Gastroesophageal sphincter (tissue), 4 donors: ENCODE data around the gene OGFR. TPM values are rescaled to one million over a fixed set of nuclear protein-coding genes. Genes with fewer than 3 reads are reported as not detected.

Experiments
- ATAC-seq: fragments of 150-250 bp; one replicate; pipeline ENCODE4 v1.9.1; 2016; ENCODE audit warnings: mild to moderate bottlenecking, moderate library complexity
- H3K27ac ChIP-seq, 4 donors: fragments of 200-600 bp; sonication (generic) in 3 of 4; 1 replicate in 3 of 4; 2 replicates in 1 of 4; pipeline ENCODE4 v1.5.1; 2016 to 2019
- H3K27me3 ChIP-seq: fragments of 200-600 bp; sonication (generic); one replicate; pipeline ENCODE4 v1.5.1; 2019
- H3K36me3 ChIP-seq, 2 donors: fragments of 200-600 bp; sonication (generic); one replicate each; pipeline ENCODE4 v1.5.1; 2019; ENCODE audit warnings: control low read depth in 1 of 2
- H3K4me1 ChIP-seq, 3 donors: fragments of 200-600 bp; sonication (generic); 1 replicate in 2 of 3; 2 replicates in 1 of 3; pipeline ENCODE4 v1.5.1; 2016 to 2019; ENCODE audit warnings: control low read depth in 2 of 3
- H3K4me3 ChIP-seq, 2 donors: fragments of 200-600 bp; sonication (generic); one replicate each; pipeline ENCODE4 v1.5.1; 2019; ENCODE audit warnings: mild to moderate bottlenecking in 1 of 2, moderate library complexity in 1 of 2
- H3K9me3 ChIP-seq, 3 donors: fragments of 200-600 bp; sonication (generic); one replicate each; pipeline ENCODE4 v1.5.1; 2017 to 2019; ENCODE audit warnings: control low read depth in 2 of 3
- EP300 ChIP-seq: sonication (generic); formaldehyde crosslinking; IDR thresholded peaks from one replicate; pipeline ENCODE4 v1.6.1; 2017; ENCODE audit warnings: antibody characterized with exemption, mild to moderate bottlenecking
- POLR2A ChIP-seq, 2 donors: fragments of 450-650 bp; IDR thresholded peaks; one replicate each; pipeline ENCODE4 v1.6.1; 2017; ENCODE audit warnings: antibody characterized with exemption in 2 of 2, mild to moderate bottlenecking in 2 of 2, moderate library complexity in 1 of 2
- POLR2AphosphoS5 ChIP-seq: sonication (generic); formaldehyde crosslinking; IDR thresholded peaks from one replicate; pipeline ENCODE4 v1.6.1; 2017; ENCODE audit warnings: antibody characterized with exemption
- WGBS, 2 donors: methylation state at CpG; one replicate each; pipeline ENCODE4 v1.1.5; 2018; ENCODE audit warnings: low coverage in 1 of 2; 5-methylcytosine and 5-hydroxymethylcytosine counted together
- total RNA-seq, 4 donors: library from RNA; depleted of rRNA; stranded (reverse); fragments of >200 nt; gene quantifications; one replicate each; pipeline ENCODE4 v1.1.0, GENCODE V29; 2016
- TF ChIP-seq, protein P1 (sequence below), 4 experiments: fragments of 200-600 bp in 2 of 4; fragments of 450-650 bp in 2 of 4; sonication (generic) in 1 of 4; IDR thresholded peaks; one replicate each; pipeline ENCODE4 v1.5.1; 2017 to 2019; ENCODE audit warnings: antibody characterized with exemption in 4 of 4, mild to moderate bottlenecking in 2 of 4, moderate library complexity in 2 of 4

The OGFR gene
- total RNA-seq, 4 donors from 2014 or later, result 55.1 to 61.0 (median 58.9) TPM

- Histone ChIP-seq H3K9me3 (peaks cover 0 to 6% (median 0%) of the 10 kb centered on the region in 3 donors), H3K27me3 (peaks cover 30% of the 10 kb centered on the region), H3K36me3 (no peaks in the 10 kb centered on the region), H3K4me1 (peaks cover 0 to 24% (median 10%) of the 10 kb centered on the region in 3 donors), H3K27ac (no peak overlapping the region), H3K4me3 (no peak overlapping the region)
- WGBS, 2 donors, result no CpG with 5 or more reads among the region's 22 CpGs
- ATAC-seq, result no peak
- TF ChIP-seq EP300 (no peak), POLR2AphosphoS5 (no peak), POLR2A (IDR thresholded peaks at IDR 0.05) (no peak)
- TF ChIP-seq, protein P1, sequence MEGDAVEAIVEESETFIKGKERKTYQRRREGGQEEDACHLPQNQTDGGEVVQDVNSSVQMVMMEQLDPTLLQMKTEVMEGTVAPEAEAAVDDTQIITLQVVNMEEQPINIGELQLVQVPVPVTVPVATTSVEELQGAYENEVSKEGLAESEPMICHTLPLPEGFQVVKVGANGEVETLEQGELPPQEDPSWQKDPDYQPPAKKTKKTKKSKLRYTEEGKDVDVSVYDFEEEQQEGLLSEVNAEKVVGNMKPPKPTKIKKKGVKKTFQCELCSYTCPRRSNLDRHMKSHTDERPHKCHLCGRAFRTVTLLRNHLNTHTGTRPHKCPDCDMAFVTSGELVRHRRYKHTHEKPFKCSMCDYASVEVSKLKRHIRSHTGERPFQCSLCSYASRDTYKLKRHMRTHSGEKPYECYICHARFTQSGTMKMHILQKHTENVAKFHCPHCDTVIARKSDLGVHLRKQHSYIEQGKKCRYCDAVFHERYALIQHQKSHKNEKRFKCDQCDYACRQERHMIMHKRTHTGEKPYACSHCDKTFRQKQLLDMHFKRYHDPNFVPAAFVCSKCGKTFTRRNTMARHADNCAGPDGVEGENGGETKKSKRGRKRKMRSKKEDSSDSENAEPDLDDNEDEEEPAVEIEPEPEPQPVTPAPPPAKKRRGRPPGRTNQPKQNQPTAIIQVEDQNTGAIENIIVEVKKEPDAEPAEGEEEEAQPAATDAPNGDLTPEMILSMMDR (IDR thresholded peaks at IDR 0.05), result no peak
Measured at GRCh38 chr20:62762376-62762775, 42.3 kb upstream of the OGFR start.

DNA sequence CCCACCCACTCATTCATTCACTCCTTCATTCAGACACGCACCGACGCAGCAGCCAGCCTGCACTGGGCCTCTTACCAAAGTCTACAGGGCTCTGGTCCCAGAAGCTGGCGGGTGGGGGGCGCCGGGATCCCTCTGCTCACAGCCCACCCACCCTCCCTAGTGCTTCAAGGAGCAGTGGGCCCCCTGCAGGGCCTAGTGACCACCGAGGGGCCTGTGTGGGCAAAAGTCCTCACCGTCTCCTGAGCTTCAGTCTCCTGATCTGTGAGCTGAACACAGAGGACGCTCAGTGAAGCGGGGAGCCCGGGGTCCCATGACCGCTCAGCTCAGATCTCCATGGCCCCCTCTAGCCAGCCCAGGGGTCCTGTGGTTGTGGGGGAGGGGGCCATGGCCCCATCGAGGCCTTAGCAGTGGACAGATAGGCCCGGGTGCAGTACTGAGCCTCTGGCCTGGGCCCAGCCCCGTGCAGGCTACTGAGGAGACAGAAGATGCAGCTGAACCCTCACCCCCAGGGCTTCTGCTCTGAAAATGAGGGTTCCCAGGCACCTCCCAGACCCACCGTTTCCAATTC lies 41.8 kb upstream of the OGFR start:
- Histone ChIP-seq H3K27me3 (peaks cover 33% of the 10 kb centered on the region), H3K36me3 (no peaks in the 10 kb centered on the region), H3K4me3 (no peak overlapping the region), H3K4me1 (peaks cover 0 to 24% (median 10%) of the 10 kb centered on the region in 3 donors), H3K9me3 (peaks cover 0 to 1% (median 0%) of the 10 kb centered on the region in 3 donors), H3K27ac (no peak overlapping the region)
- 100% methylated on average over 1 of the region's 16 CpGs; no CpG with 5 or more reads in 1 of the 2 donors for WGBS, 2 donors
- TF ChIP-seq EP300 (no peak), POLR2AphosphoS5 (no peak), POLR2A (IDR thresholded peaks at IDR 0.05) (no peak)
- TF ChIP-seq, protein P1 (IDR thresholded peaks at IDR 0.05), result no peak
- no peak for ATAC-seq

- TF ChIP-seq, protein P1 (IDR thresholded peaks at IDR 0.05), result no peak
- TF ChIP-seq POLR2AphosphoS5, result no peak
- TF ChIP-seq POLR2A (IDR thresholded peaks at IDR 0.05), result no peak
- no peak for TF ChIP-seq EP300
- Histone ChIP-seq H3K27ac (no peak overlapping the region), H3K4me1 (peaks cover 0 to 29% (median 10%) of the 10 kb centered on the region in 3 donors), H3K36me3 (no peaks in the 10 kb centered on the region), H3K9me3 (no peaks in the 10 kb centered on the region), H3K27me3 (peaks cover 38% of the 10 kb centered on the region), H3K4me3 (no peak overlapping the region)
- 83 to 100% methylated on average over 1 to 2 of the region's 4 CpGs for WGBS, 2 donors
- ATAC-seq, result no peak
Measured at GRCh38 chr20:62763404-62763803, 41.2 kb upstream of the OGFR start.

GRCh38 chr20:62764156-62764935 lies 40.3 kb upstream of the OGFR start:
- Histone ChIP-seq H3K9me3 (no peaks in the 10 kb centered on the region), H3K36me3 (no peaks in the 10 kb centered on the region), H3K4me1 (peaks cover 0 to 39% (median 13%) of the 10 kb centered on the region in 3 donors), H3K27ac (no peak overlapping the region), H3K4me3 (no peak overlapping the region), H3K27me3 (peaks cover 41% of the 10 kb centered on the region)
- 100% methylated on average over 1 to 3 of the region's 26 CpGs for WGBS, 2 donors
- TF ChIP-seq EP300, result no peak
- TF ChIP-seq POLR2A (IDR thresholded peaks at IDR 0.05), result no peak
- TF ChIP-seq POLR2AphosphoS5, result no peak
- TF ChIP-seq, protein P1 (IDR thresholded peaks at IDR 0.05), result no peak
- ATAC-seq, result no peak
